OCI-LY3 (cell line): Measurements from ENCODE around the gene ESRRB.

Source experiments
- H2AFZ ChIP-seq: fragments of 200-600, 300-600 bp; shearing (Covaris generic); 2 replicates; pipeline ENCODE4 v1.6.0; 2014; ENCODE audit warnings: antibody characterized with exemption, low read depth, low read length
- H3K27ac ChIP-seq: fragments of 200-600, 300-600 bp; sonication (generic); 2 replicates; pipeline ENCODE4 v1.5.1; 2014; ENCODE audit warnings: mild to moderate bottlenecking, low read length, moderate library complexity, mixed read lengths
- H3K27me3 ChIP-seq: fragments of 200-600, 300-600 bp; sonication (generic); 2 replicates; pipeline ENCODE4 v1.6.1; 2014; ENCODE audit warnings: low read depth, low read length, mixed read lengths
- H3K36me3 ChIP-seq: fragments of 200-600, 300-600 bp; sonication (generic); replicated peaks from 2 replicates; pipeline ENCODE3; 2014; ENCODE audit warnings: low read depth, low read length, mixed read lengths
- H3K4me1 ChIP-seq: fragments of 300-600, 200-600 bp; sonication (generic); 2 replicates; pipeline ENCODE4 v1.6.1; 2014; ENCODE audit warnings: low read length, mixed read lengths
- H3K4me2 ChIP-seq: fragments of 200-600, 300-600 bp; sonication (generic); 2 replicates; pipeline ENCODE4 v1.6.1; 2014; ENCODE audit warnings: low read length, mixed read lengths
- H3K4me3 ChIP-seq: fragments of 300-600, 200-600 bp; sonication (generic); 2 replicates; pipeline ENCODE4 v1.5.1; 2014; ENCODE audit warnings: antibody characterized with exemption, mild to moderate bottlenecking, low read length, moderate library complexity
- H3K79me2 ChIP-seq: fragments of 300-600, 200-600 bp; shearing (Covaris generic); 2 replicates; pipeline ENCODE4 v1.6.1; 2014; ENCODE audit warnings: mild to moderate bottlenecking, low read length, mixed read lengths
- H3K9ac ChIP-seq: fragments of 300-600, 200-600 bp; shearing (Covaris generic); 2 replicates; pipeline ENCODE4 v1.6.0; 2014; ENCODE audit warnings: mild to moderate bottlenecking, low read length, moderate library complexity
- H3K9me3 ChIP-seq: fragments of 200-600, 300-600 bp; shearing (Covaris generic); 2 replicates; pipeline ENCODE4 v1.6.1; 2014; ENCODE audit warnings: low read length, mixed read lengths; ENCODE audit not compliant: insufficient read depth
- H4K20me1 ChIP-seq: fragments of 200-600, 300-600 bp; sonication (generic); 2 replicates; pipeline ENCODE4 v1.6.1; 2016; ENCODE audit warnings: low read length, mixed read lengths; ENCODE audit not compliant: insufficient read depth
- CTCF ChIP-seq: fragments of 200-600, 300-600 bp; sonication (generic); IDR thresholded peaks from 2 replicates; pipeline ENCODE4 v1.5.1; 2014; ENCODE audit warnings: antibody characterized with exemption, low read length, low read depth
- EZH2phosphoT487 ChIP-seq: fragments of 200-600 bp; shearing (Covaris generic); IDR thresholded peaks from 2 replicates; pipeline ENCODE4 v1.6.1; 2018; ENCODE audit warnings: antibody characterized with exemption, mixed run types, low read depth

ESRRB gene

GRCh38 chr14:76498976-76499375 is 123.0 kb downstream of the ESRRB start:
- H3K79me2 ChIP-seq: no peaks in the 10 kb centered on the region
- TF ChIP-seq CTCF: no peak
- H3K36me3 ChIP-seq: no peaks in the 10 kb centered on the region
- no peaks in the 10 kb centered on the region for H4K20me1 ChIP-seq
- peaks cover 20% of the 10 kb centered on the region for H3K27me3 ChIP-seq
- no peaks in the 10 kb centered on the region for H3K9me3 ChIP-seq
- no peak overlapping the region for H3K9ac ChIP-seq
- no peak overlapping the region for H2AFZ ChIP-seq
- peaks cover 7% of the 10 kb centered on the region; the same call in 1 of the 2 replicates for H3K4me1 ChIP-seq
- no peak overlapping the region for H3K4me2 ChIP-seq
- H3K4me3 ChIP-seq: no peak overlapping the region
- H3K27ac ChIP-seq: no peak overlapping the region

- Histone ChIP-seq H3K27ac (no peak overlapping the region), H3K4me1 (peaks cover 7% of the 10 kb centered on the region; the same call in 1 of the 2 replicates), H3K27me3 (peaks cover 23% of the 10 kb centered on the region), H3K4me2 (no peak overlapping the region), H3K9me3 (no peaks in the 10 kb centered on the region), H3K79me2 (no peaks in the 10 kb centered on the region), H3K36me3 (no peaks in the 10 kb centered on the region), H3K9ac (no peak overlapping the region), H4K20me1 (no peaks in the 10 kb centered on the region), H2AFZ (no peak overlapping the region), H3K4me3 (no peak overlapping the region)
- TF ChIP-seq CTCF (no peak), EZH2phosphoT487 (no peak)
These were observed 123.5 kb downstream of the ESRRB start for GRCh38 chr14:76499399-76499798.

- Histone ChIP-seq H3K79me2 (no peaks in the 10 kb centered on the region), H2AFZ (0 out of 2 replicates have a peak overlapping the region, but pooled peaks have one; percentile 39), H3K4me3 (no peak overlapping the region), H3K9ac (no peak overlapping the region), H3K4me2 (no peak overlapping the region), H3K27me3 (peaks cover 23% of the 10 kb centered on the region), H4K20me1 (no peaks in the 10 kb centered on the region), H3K27ac (no peak overlapping the region), H3K36me3 (no peaks in the 10 kb centered on the region), H3K4me1 (peaks cover 7% of the 10 kb centered on the region; the same call in 1 of the 2 replicates), H3K9me3 (no peaks in the 10 kb centered on the region)
- no peak for TF ChIP-seq CTCF
- TF ChIP-seq EZH2phosphoT487: no peak
These were observed 124.1 kb downstream of the ESRRB start for GRCh38 chr14:76500011-76500410.

- H3K4me1 ChIP-seq: peaks cover 7% of the 10 kb centered on the region; the same call in 1 of the 2 replicates
- H3K36me3 ChIP-seq: no peaks in the 10 kb centered on the region
- H3K9ac ChIP-seq: no peak overlapping the region
- no peaks in the 10 kb centered on the region for H4K20me1 ChIP-seq
- no peak overlapping the region for H3K4me3 ChIP-seq
- H2AFZ ChIP-seq: 0 out of 2 replicates have a peak overlapping the region, but pooled peaks have one; percentile 39
- TF ChIP-seq EZH2phosphoT487 (no peak), CTCF (no peak)
- H3K79me2 ChIP-seq: no peaks in the 10 kb centered on the region
- peaks cover 23% of the 10 kb centered on the region for H3K27me3 ChIP-seq
- H3K9me3 ChIP-seq: no peaks in the 10 kb centered on the region
- H3K27ac ChIP-seq: no peak overlapping the region
- no peak overlapping the region for H3K4me2 ChIP-seq
These were observed 124.5 kb downstream of the ESRRB start for GRCh38 chr14:76500480-76500879.
